ENCODE results near the gene SPTLC3.

DNA sequence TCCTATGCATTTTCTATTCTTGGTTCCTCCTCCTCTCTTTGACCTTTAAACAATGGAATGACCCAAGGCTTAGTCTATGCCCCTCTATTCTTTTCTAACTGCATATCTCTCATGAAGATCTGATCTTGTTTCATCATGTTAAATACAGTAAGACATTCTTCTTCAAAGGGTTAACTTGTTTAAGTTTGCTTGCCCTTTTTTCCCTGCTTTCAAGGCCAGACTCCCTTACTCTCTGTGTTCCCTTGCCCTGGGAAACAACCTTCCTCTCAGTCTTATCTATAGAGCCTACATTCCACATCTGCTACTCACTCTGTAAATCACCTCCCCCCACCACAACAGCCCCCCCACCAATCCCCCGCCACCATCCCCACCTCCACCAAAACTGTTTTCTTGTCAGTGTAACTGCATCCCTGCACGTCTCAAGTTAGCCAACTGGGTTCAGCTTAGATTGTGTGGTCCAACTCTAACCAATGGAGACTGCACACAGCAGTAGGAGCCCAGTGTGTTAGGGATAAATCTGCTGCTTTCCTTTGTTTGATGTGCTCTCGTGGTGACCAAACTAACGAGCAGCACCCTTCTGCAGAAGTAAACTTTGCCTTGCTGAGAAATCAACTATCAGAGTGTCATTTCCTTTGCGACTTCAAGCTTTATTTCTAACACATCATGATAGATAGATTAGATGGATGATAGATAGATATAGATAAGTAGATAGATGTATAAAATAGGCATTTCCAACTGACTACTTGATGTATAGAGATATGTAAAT, 12.6 kb downstream of the SPTLC3 start:
- no peak for TF ChIP-seq POLR2AphosphoS5 (IDR thresholded peaks at IDR 0.05; ENCODE audit: low read depth)
- TF ChIP-seq CREB1 (CRISPR knock-in tag; IDR thresholded peaks at IDR 0.05; ENCODE audit: low read depth): no peak
- no peak for TF ChIP-seq EZH2 (IDR thresholded peaks at IDR 0.05; ENCODE audit: low read depth, unreplicated experiment)
